GM13976 (cell line): ENCODE measurements around the gene CRISP3.

Source experiments
- DNase-seq: peaks from one replicate; pipeline ENCODE4 v3.0.0; 2012; ENCODE audit warnings: low spot score
- in situ Hi-C: fragments of 300-500 bp; cut with MboI; formaldehyde crosslinking; loops from one replicate; pipeline ENCODE4 v1.12.0; 2022; ENCODE audit warnings: low sequenced_read_pairs, mixed read lengths, inconsistent platforms; ENCODE audit not compliant: unreplicated experiment
- TF ChIP-seq, protein P1 (sequence below): IDR thresholded peaks from 2 replicates; pipeline ENCODE4 v1.5.1; 2012; ENCODE audit warnings: borderline replicate concordance, mild to moderate bottlenecking; ENCODE audit not compliant: insufficient read depth; ENCODE audit errors: extremely low read depth, missing control alignments, control extremely low read depth

CRISP3 gene

DNA sequence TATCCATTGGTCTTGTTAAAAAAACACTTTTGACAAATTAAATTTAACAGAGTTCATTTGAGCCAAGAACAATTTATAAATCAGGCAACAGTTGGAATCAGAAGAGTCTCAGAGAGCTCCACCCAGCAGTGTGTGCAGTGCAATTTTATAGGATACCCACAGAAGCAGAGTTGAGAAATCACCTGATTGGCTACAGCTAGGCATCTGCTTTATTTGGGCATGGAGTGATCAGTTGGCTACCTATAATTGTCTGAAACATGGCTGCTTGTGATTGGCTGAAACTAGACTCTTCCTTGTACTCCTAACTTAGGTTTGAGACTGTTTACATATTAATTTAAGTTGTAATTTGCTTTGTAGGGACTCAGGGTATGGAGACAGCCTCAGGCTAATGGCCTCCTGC is 30.9 kb upstream of the CRISP3 start:
- in situ Hi-C loops, result no loop called here
- TF ChIP-seq, protein P1, sequence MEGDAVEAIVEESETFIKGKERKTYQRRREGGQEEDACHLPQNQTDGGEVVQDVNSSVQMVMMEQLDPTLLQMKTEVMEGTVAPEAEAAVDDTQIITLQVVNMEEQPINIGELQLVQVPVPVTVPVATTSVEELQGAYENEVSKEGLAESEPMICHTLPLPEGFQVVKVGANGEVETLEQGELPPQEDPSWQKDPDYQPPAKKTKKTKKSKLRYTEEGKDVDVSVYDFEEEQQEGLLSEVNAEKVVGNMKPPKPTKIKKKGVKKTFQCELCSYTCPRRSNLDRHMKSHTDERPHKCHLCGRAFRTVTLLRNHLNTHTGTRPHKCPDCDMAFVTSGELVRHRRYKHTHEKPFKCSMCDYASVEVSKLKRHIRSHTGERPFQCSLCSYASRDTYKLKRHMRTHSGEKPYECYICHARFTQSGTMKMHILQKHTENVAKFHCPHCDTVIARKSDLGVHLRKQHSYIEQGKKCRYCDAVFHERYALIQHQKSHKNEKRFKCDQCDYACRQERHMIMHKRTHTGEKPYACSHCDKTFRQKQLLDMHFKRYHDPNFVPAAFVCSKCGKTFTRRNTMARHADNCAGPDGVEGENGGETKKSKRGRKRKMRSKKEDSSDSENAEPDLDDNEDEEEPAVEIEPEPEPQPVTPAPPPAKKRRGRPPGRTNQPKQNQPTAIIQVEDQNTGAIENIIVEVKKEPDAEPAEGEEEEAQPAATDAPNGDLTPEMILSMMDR, result no peak
- DNase-seq, result no peak

DNA sequence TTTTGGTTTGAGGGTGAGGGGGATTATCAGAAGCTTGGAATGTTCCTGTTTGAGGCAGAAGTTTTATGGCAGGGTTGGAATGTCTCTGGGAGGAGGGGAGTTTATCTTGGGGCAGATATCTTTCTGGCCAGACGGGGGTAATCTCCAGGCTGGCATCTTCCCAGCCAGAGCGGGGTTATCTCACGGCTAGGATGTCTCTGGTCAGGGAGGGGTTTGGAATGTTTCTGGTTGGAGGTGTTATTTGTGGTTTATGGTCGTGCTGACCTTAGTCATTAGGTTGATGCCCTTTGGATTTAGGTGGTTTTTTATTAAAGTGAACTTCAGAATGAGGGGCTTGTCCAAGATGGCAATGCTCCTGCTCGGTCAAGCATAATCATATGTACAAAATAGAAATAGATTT is 28.1 kb upstream of the CRISP3 start:
- TF ChIP-seq, protein P1, result no peak
- no peak for DNase-seq
- in situ Hi-C loops, result no loop called here

DNA sequence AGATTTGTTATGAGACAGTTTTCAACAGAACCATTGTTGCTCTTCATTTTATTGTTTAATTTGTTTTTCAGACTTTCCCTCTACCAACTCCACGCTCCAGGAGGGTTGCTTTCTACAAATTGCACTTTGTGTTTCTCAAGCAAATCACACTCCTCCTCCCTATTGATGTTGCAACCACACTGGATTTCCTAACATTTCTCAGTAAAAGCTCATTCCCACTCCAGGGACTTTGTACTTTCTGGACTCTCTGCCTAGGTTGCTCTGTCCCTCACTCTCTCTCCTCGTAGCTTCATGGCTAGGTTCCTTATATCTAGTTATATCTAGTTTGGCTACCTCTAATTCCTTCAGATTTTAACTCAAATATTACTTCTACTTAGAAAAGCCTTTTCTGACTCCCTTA is 22.6 kb upstream of the CRISP3 start:
- TF ChIP-seq, protein P1, result no peak
- in situ Hi-C loops, result no loop called here
- no peak for DNase-seq

DNA sequence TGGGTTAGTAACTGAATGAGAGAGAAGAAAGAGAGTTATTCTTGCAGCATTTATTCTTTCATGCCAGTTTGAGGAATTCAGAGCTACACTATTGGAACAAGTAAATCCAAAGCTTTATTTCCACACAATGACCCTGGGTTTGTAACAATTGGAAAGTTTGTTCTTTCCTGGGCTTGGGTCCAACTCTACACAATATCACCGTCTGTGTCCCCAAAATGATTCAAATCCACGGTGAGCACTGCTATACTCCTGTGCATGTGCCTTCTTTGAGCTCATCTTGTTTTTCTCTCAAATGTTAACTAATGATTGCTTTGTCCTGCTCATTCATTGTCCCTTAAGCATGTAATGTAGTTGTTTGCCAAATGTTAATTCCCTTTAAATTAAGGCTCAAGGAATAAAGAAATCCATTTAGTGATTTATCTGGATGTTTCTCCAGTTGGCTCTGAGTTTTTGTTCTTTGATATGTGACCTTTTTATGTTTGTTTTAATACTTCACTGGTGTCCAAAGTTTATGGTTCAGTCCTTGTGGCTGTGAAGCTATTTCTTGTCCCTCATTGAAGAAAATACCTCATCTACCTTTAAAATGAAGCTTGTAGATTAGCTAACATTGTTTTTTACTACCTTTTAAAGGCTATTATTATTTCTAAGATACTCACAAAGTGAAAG is 20.5 kb upstream of the CRISP3 start:
- no peak for DNase-seq
- in situ Hi-C loops, result no loop called here
- TF ChIP-seq, protein P1, result no peak

DNA sequence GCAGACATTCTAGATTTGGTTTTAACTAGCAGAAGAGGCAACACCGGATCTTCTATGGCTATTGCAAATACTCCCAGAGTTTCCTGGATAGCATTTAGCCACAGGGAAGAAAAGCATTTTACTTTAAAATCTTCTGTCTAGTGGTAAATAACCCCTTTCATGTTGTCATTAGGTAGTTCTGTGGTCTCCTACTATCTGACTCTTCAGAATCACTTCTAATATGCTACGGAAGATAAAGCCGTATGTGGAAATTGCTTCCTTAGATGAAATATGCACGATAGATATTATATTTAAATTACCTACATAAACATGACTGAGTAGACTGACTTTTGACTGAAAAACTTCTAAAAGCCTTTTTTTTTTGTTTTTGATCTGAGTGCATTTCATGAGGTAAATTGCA is 759 bp downstream of the CRISP3 start:
- TF ChIP-seq, protein P1, result no peak
- no peak for DNase-seq
- in situ Hi-C loops, result no loop called here

DNA sequence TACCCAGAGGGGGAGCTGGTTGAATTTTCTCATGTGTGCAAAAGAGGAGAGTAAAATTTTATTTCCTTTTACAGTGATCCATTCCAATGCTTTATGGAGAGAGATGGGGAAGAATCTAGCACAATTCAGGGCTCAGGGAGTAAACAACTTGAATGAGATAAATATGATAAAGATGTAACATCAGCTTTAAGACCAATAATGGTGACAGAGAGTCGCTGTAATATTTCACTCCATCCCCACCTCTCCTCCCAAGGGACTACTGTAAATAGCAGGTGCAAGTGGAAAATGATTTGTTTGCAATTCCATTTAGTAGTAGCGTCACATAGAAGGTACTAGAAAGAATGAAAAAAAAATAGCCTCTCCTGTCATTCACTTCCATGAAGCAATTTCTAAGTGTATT is 4.8 kb downstream of the CRISP3 start:
- in situ Hi-C loops, result no loop called here
- DNase-seq, result no peak
- TF ChIP-seq, protein P1, result no peak

DNA sequence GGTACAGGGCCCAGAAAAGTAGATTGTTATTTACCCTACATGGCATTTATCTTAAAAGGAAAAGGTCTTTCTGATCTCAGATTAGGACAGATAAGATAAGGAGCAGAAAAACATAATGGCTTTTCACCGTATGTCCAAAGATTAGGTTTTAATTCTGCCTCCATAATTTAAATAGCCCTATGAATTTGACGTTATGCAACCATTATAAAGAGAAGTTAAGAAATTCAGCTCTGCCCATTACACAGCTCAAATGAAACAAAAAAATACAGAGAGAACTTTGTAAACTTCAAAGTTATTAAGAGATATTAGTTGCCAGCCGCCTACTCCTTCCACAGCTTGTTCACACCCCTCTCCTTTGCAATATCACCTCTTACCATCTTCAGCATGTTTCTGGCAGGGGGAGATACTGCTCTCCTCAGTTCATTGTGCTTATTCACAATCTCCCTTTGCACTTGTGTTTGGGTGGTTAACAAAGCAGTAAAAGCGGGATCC is 8.1 kb downstream of the CRISP3 start:
- DNase-seq, result no peak
- TF ChIP-seq, protein P1, result no peak
- in situ Hi-C loops, result no loop called here
